Parathyroid adenoma (tissue), 2 donors: ENCODE results near the gene TMEM231.

Experiments
- H2AFZ ChIP-seq: fragments of 300-600 bp; sonication (generic); one replicate; pipeline ENCODE4 v1.7.0; 2017; ENCODE audit warnings: antibody characterized with exemption, mild to moderate bottlenecking
- H3K27ac ChIP-seq: fragments of 300-600 bp; sonication (generic); one replicate; pipeline ENCODE4 v1.7.0; 2017
- H3K27me3 ChIP-seq: fragments of 300-600 bp; sonication (generic); one replicate; pipeline ENCODE4 v1.7.0; 2017; ENCODE audit warnings: low read length; ENCODE audit not compliant: control insufficient read depth, insufficient read depth
- H3K36me3 ChIP-seq: fragments of 300-600 bp; sonication (generic); one replicate; pipeline ENCODE4 v1.7.0; 2017; ENCODE audit warnings: low read length; ENCODE audit not compliant: control insufficient read depth, insufficient read depth
- H3K4me1 ChIP-seq: fragments of 300-600 bp; sonication (generic); one replicate; pipeline ENCODE4 v1.7.0; 2017; ENCODE audit warnings: control low read depth
- H3K4me2 ChIP-seq: fragments of 300-600 bp; sonication (generic); one replicate; pipeline ENCODE4 v1.7.0; 2017; ENCODE audit warnings: low read length
- H3K4me3 ChIP-seq: fragments of 300-600 bp; sonication (generic); one replicate; pipeline ENCODE4 v1.7.0; 2017; ENCODE audit warnings: low read depth, low read length
- H3K79me2 ChIP-seq: fragments of 300-600 bp; sonication (generic); one replicate; pipeline ENCODE4 v1.7.0; 2017; ENCODE audit warnings: control low read depth
- H3K9ac ChIP-seq: fragments of 300-600 bp; sonication (generic); one replicate; pipeline ENCODE4 v1.7.0; 2017; ENCODE audit warnings: mild to moderate bottlenecking
- H3K9me3 ChIP-seq: fragments of 300-600 bp; sonication (generic); one replicate; pipeline ENCODE4 v1.7.0; 2017; ENCODE audit warnings: low read length; ENCODE audit not compliant: control insufficient read depth
- TF ChIP-seq, protein P1 (sequence below): fragments of 300-600 bp; sonication (generic); IDR thresholded peaks from one replicate; pipeline ENCODE4 v1.7.0; 2017; ENCODE audit warnings: antibody characterized with exemption, mild to moderate bottlenecking
- donor health status: primary hyperparathyroidism.

Gene TMEM231

DNA sequence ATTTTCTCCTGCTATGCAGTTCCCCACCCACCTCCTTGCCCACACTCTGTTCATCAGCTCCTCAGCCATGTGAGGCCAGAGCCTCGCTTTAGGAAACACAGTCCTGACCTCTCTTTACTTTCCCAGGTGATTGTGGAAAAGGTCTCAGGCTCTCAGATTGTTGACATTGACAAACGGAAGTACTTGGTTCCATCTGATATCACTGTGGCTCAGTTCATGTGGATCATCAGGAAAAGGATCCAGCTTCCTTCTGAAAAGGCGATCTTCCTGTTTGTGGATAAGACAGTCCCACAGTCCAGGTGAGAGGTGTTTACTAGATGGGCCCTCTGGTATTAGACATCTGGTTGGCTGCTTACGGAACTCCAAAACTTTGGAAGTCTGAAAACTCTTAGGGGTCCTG is 11.9 kb upstream of the TMEM231 start:
- no peak overlapping the region for H3K4me3 ChIP-seq
- H2AFZ ChIP-seq = no peak overlapping the region
- no peaks in the 10 kb centered on the region for H3K4me1 ChIP-seq
- H3K4me2 ChIP-seq = no peak overlapping the region
- TF ChIP-seq, protein P1, sequence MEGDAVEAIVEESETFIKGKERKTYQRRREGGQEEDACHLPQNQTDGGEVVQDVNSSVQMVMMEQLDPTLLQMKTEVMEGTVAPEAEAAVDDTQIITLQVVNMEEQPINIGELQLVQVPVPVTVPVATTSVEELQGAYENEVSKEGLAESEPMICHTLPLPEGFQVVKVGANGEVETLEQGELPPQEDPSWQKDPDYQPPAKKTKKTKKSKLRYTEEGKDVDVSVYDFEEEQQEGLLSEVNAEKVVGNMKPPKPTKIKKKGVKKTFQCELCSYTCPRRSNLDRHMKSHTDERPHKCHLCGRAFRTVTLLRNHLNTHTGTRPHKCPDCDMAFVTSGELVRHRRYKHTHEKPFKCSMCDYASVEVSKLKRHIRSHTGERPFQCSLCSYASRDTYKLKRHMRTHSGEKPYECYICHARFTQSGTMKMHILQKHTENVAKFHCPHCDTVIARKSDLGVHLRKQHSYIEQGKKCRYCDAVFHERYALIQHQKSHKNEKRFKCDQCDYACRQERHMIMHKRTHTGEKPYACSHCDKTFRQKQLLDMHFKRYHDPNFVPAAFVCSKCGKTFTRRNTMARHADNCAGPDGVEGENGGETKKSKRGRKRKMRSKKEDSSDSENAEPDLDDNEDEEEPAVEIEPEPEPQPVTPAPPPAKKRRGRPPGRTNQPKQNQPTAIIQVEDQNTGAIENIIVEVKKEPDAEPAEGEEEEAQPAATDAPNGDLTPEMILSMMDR = no peak
- no peak overlapping the region for H3K9ac ChIP-seq
- H3K79me2 ChIP-seq = peaks cover 42% of the 10 kb centered on the region
- no peaks in the 10 kb centered on the region for H3K36me3 ChIP-seq
- H3K27ac ChIP-seq = no peak overlapping the region
- H3K9me3 ChIP-seq = no peaks in the 10 kb centered on the region
- H3K27me3 ChIP-seq = no peaks in the 10 kb centered on the region

DNA sequence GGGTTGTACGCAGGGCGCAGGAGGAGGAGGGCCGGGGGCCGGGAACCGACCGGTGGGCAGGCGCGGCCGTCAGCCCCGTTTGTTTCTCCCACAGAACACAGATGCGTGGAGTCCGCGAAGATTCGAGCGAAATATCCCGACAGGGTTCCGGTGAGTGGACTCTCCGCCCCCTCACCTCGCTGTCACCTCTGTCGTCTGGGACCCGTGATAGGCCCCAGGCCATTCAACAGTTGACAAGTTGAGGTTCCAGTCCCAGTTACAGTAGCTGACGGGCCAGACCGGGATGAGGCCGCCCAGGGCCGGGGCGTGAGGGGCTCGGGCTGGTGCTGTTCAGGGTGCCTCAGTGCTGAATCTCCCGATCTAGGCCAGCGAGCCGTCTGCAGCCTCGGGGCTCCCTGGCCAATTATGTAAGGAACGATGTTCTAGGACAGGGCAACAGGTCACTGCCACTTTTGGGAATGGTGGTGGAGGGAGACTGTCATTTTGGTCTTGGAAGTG is 10.8 kb upstream of the TMEM231 start:
- H3K9ac ChIP-seq = peak overlapping the region; percentile 56
- peak overlapping the region; percentile 98 for H3K4me2 ChIP-seq
- H3K36me3 ChIP-seq = no peaks in the 10 kb centered on the region
- H3K9me3 ChIP-seq = no peaks in the 10 kb centered on the region
- peak overlapping the region; percentile 85 for H2AFZ ChIP-seq
- H3K79me2 ChIP-seq = peaks cover 39% of the 10 kb centered on the region
- H3K27me3 ChIP-seq = no peaks in the 10 kb centered on the region
- TF ChIP-seq, protein P1 = no peak
- no peaks in the 10 kb centered on the region for H3K4me1 ChIP-seq
- peak overlapping the region; percentile 94 for H3K4me3 ChIP-seq
- peak overlapping the region; percentile 59 for H3K27ac ChIP-seq

DNA sequence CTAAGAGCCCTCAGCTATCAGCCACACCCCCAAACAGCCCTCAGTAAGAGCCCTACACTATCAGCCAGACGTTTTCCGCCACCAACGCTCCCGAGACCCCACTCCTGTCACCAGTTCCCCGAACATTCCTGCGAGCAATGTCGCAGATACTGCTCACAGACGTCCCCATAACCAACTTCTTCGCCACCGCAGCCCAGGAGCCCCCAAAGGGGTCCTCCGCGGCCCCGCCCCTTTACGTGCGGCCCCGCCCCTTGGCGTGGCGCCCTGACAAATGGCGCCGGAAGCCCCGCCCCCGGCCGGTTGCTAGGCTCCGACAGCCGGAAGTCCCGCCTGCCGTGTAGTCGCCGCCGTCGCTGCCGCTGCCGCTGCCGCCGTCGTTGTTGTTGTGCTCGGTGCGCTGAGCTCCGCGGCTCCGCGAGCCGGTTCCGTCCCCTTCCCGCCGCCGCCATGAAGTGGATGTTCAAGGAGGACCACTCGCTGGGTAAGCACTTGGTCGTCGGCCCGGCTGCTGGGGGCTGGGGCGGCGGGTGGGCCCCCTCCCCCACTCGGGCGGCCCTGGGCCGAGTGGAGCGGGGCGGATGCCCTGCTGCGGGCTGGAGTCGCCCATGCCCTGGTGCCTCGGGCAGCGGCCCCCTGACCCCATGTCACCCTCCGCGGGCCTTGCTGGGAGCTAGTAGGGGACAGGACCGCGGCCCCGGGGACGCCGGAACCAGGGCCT is 10.1 kb upstream of the TMEM231 start, which contains the start of gene GABARAPL2:
Gene GABARAPL2 (plus strand): TSS at position 340 of the 718 bp plus-strand sequence. CDS start 108 bp downstream, at position 448.
- Histone ChIP-seq H3K27me3 (no peaks in the 10 kb centered on the region), H3K79me2 (peaks cover 37% of the 10 kb centered on the region), H2AFZ (peak within 1 kb of the TSS; percentile 85), H3K9ac (peak within 1 kb of the TSS; percentile 56), H3K4me1 (no peaks in the 10 kb centered on the region), H3K4me2 (peak within 1 kb of the TSS; percentile 98), H3K9me3 (no peaks in the 10 kb centered on the region), H3K36me3 (no peaks in the 10 kb centered on the region), H3K4me3 (peak within 1 kb of the TSS; percentile 94), H3K27ac (peak within 1 kb of the TSS; percentile 59)
- TF ChIP-seq, protein P1 = no peak

DNA sequence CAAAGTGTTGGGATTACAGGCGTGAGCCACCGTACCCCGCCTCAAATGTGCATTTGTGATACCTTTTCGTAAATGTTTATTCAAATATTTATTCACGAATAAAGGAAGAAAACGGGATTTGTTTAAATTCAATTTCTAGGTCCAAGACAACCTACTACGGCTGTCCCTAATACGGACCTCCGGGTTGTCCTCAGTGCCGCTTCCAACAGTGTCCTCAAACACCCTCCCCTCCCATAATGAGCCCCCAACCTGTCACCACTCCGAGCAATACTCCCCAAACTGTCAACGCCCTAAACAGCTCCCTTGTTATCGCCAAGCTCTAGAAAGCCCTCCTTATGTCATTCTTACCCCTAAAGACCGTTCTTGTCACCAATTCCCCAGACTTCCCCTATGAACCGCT is 9.6 kb upstream of the TMEM231 start:
- TF ChIP-seq, protein P1 = no peak
- Histone ChIP-seq H3K27me3 (no peaks in the 10 kb centered on the region), H3K36me3 (no peaks in the 10 kb centered on the region), H3K9ac (peak overlapping the region; percentile 56), H2AFZ (peak overlapping the region; percentile 85), H3K79me2 (peaks cover 37% of the 10 kb centered on the region), H3K9me3 (no peaks in the 10 kb centered on the region), H3K4me1 (no peaks in the 10 kb centered on the region), H3K27ac (peak overlapping the region; percentile 59), H3K4me2 (peak overlapping the region; percentile 70), H3K4me3 (peak overlapping the region; percentile 94)
